ENCODE results near the gene KRTAP4-6.
"Not testable (repeated sequence)": the region's sequence is repeated elsewhere in the genome, so short reads cannot be mapped to it uniquely, and the experiment has no call there.

Gene KRTAP4-6

GRCh38 chr17:41140360-41141131 lies at the start of gene KRTAP4-6:
KRTAP4-6 (minus strand) TSS chr17:41140544; CDS start chr17:41140487, 57 bp downstream.
- DNase-seq (ENCODE audit: low spot score), result peak; percentile 54

GRCh38 chr17:41189837-41190318 lies 49.5 kb upstream of the KRTAP4-6 start, which contains the start of gene KRTAP9-1:
KRTAP9-1 (plus strand) TSS chr17:41189887; CDS start chr17:41189887, 0 bp downstream.
- DNase-seq (ENCODE audit: low spot score), result not testable (repeated sequence)

- DNase-seq (ENCODE audit: low spot score), result no peak
Observed at GRCh38 chr17:41186872-41187271, 46.5 kb upstream of the KRTAP4-6 start.

- DNase-seq (ENCODE audit: low spot score), result no peak
Observed at GRCh38 chr17:41185001-41185400, 44.7 kb upstream of the KRTAP4-6 start.

GRCh38 chr17:41184480-41184961 lies 44.2 kb upstream of the KRTAP4-6 start, which contains the start of gene KRTAP4-1:
KRTAP4-1 (minus strand) TSS chr17:41184911; CDS start chr17:41184854, 57 bp downstream.
- no peak for DNase-seq (ENCODE audit: low spot score)

- DNase-seq (ENCODE audit: low spot score), result peak; percentile 59
Observed at GRCh38 chr17:41178843-41179616, 38.7 kb upstream of the KRTAP4-6 start.

GRCh38 chr17:41178341-41178740 lies 38.0 kb upstream of the KRTAP4-6 start:
- peak; percentile 30 for DNase-seq (ENCODE audit: low spot score)

- no peak for DNase-seq (ENCODE audit: low spot score)
Observed at GRCh38 chr17:41177727-41178271, 37.5 kb upstream of the KRTAP4-6 start, which contains the start of gene KRTAP4-2. KRTAP4-2 (minus strand) TSS chr17:41178221; CDS start chr17:41178164, 57 bp downstream.

GRCh38 chr17:41176744-41177387 lies 36.5 kb upstream of the KRTAP4-6 start:
- DNase-seq (ENCODE audit: low spot score), result no peak

GRCh38 chr17:41171886-41172285 lies 31.5 kb upstream of the KRTAP4-6 start:
- peak; percentile 35 for DNase-seq (ENCODE audit: low spot score)

GRCh38 chr17:41168121-41168520 lies 27.8 kb upstream of the KRTAP4-6 start, which contains the start of gene KRTAP4-3:
KRTAP4-3 (minus strand) TSS chr17:41168221; CDS start chr17:41168172, 49 bp downstream.
- no peak for DNase-seq (ENCODE audit: low spot score)

GRCh38 chr17:41167561-41167960 lies 27.2 kb upstream of the KRTAP4-6 start:
- DNase-seq (ENCODE audit: low spot score), result no peak

GRCh38 chr17:41163828-41164227 lies 23.5 kb upstream of the KRTAP4-6 start:
- DNase-seq (ENCODE audit: low spot score), result no peak

- no peak for DNase-seq (ENCODE audit: low spot score)
Observed at GRCh38 chr17:41160648-41161047, 20.3 kb upstream of the KRTAP4-6 start, which contains the start of gene KRTAP4-4. KRTAP4-4 (minus strand) TSS chr17:41160748; CDS start chr17:41160691, 57 bp downstream.

GRCh38 chr17:41160190-41160589 lies 19.8 kb upstream of the KRTAP4-6 start:
- DNase-seq (ENCODE audit: low spot score), result not testable (repeated sequence)

GRCh38 chr17:41153856-41154255 lies 13.5 kb upstream of the KRTAP4-6 start:
- no peak for DNase-seq (ENCODE audit: low spot score)

GRCh38 chr17:41151525-41151924 lies 11.2 kb upstream of the KRTAP4-6 start:
- DNase-seq (ENCODE audit: low spot score), result no peak

GRCh38 chr17:41150026-41150425 lies 9.7 kb upstream of the KRTAP4-6 start:
- DNase-seq (ENCODE audit: low spot score), result no peak

- DNase-seq (ENCODE audit: low spot score), result no peak
Observed at GRCh38 chr17:41149652-41149985, 9.3 kb upstream of the KRTAP4-6 start, which contains the start of gene KRTAP4-5. KRTAP4-5 (minus strand) TSS chr17:41149825; CDS start chr17:41149767, 58 bp downstream.

GRCh38 chr17:41148971-41149651 lies 8.8 kb upstream of the KRTAP4-6 start:
- not testable (repeated sequence) for DNase-seq (ENCODE audit: low spot score)

Measured in GM03348 (cell line).